ENCODE data around the gene SLC35E4. TPM values are rescaled to one million over a fixed set of nuclear protein-coding genes. Genes with fewer than 3 reads are reported as not detected.
"Not testable (repeated sequence)": the region's sequence is repeated elsewhere in the genome, so short reads cannot be mapped to it uniquely, and the experiment has no call there.

Gene SLC35E4
- total RNA-seq, 1 donor from 2014 or later, result 3.4 TPM

DNA sequence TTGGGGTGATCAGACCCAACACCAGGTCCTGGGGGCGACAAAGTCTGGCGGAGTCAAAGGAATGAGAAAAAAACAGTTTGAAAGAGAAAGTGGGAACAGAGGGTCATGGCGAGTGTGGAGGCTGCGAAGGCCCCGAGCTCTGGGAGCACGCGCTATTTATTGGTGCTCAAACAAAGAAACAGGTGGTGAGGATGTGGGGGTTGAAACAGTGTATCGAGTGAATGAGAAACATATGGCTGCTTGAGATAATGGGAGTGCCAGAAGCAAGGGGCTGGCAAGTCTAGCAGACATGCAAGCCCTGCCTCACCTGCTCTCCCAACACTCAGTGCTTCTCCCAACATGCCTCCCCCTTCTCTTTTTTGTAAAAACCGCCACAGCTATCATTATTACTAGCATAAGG, 39.9 kb downstream of the SLC35E4 start:
- TF ChIP-seq, protein P1, sequence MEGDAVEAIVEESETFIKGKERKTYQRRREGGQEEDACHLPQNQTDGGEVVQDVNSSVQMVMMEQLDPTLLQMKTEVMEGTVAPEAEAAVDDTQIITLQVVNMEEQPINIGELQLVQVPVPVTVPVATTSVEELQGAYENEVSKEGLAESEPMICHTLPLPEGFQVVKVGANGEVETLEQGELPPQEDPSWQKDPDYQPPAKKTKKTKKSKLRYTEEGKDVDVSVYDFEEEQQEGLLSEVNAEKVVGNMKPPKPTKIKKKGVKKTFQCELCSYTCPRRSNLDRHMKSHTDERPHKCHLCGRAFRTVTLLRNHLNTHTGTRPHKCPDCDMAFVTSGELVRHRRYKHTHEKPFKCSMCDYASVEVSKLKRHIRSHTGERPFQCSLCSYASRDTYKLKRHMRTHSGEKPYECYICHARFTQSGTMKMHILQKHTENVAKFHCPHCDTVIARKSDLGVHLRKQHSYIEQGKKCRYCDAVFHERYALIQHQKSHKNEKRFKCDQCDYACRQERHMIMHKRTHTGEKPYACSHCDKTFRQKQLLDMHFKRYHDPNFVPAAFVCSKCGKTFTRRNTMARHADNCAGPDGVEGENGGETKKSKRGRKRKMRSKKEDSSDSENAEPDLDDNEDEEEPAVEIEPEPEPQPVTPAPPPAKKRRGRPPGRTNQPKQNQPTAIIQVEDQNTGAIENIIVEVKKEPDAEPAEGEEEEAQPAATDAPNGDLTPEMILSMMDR (conservative IDR thresholded peaks at IDR 0.05), result no peak
- Mint-ChIP-seq H3K27ac (peak overlapping the region; percentile 18), H3K9me3 (no peaks in the 10 kb centered on the region), H3K4me3 (no peak overlapping the region), H3K36me3 (no peaks in the 10 kb centered on the region), H3K27me3 (peaks cover 23% of the 10 kb centered on the region), H3K4me1 (ENCODE audit: unreplicated experiment) (peaks cover 14% of the 10 kb centered on the region)
- DNase-seq (ENCODE audit: extremely low spot score, unreplicated experiment), result no peak

GRCh38 chr22:30676565-30676964, 41.0 kb downstream of the SLC35E4 start:
- H3K9me3 Mint-ChIP-seq; H3K27ac Mint-ChIP-seq; DNase-seq (ENCODE audit: extremely low spot score, unreplicated experiment); H3K36me3 Mint-ChIP-seq; H3K4me3 Mint-ChIP-seq: not testable (repeated sequence)
- peaks cover 20% of the 10 kb centered on the region for H3K27me3 Mint-ChIP-seq
- H3K4me1 Mint-ChIP-seq (ENCODE audit: unreplicated experiment), result peaks cover 15% of the 10 kb centered on the region

GRCh38 chr22:30679895-30680690, 44.5 kb downstream of the SLC35E4 start:
- not testable (repeated sequence) for H3K9me3 Mint-ChIP-seq; DNase-seq (ENCODE audit: extremely low spot score, unreplicated experiment); H3K27ac Mint-ChIP-seq; H3K36me3 Mint-ChIP-seq; H3K4me3 Mint-ChIP-seq
- Mint-ChIP-seq H3K4me1 (ENCODE audit: unreplicated experiment) (peaks cover 21% of the 10 kb centered on the region), H3K27me3 (peaks cover 20% of the 10 kb centered on the region)

DNA sequence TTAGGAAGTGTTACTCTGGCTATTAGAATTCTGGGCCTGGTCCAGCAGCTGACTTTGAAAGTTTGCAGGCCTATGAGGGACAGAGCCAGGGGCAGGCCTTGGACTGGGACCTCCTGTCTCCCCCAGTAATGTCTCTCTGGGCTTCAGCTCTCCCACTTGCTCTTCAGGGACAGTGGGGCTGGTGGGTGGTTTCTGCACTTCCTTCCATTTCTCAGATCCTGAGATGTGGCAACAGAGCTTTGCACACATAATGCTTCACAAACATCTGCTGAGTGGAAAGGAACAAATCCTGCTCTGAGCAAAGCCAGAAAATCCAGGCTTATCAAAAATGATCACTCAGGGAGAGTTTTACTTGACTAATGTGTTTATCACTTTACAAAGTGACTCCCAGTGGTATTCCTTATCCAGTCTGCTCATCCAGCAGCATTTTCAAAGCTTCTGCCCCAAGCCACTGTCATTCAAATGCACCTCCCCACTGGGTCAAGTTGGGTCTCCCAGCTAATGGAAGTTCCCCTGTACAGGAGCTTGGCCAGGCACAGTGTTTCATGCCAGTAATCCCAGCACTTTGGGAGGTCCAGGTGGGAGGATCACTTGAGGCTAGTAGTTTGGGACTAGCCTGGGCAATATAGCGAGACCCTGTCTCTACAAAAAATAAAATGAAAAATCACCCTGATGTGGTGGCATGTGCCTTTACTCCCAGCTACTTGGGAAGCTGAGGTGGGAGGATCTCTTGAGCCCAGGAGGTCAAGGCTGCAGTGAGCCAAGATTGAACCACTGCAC, 45.6 kb downstream of the SLC35E4 start:
- no peak overlapping the region for H3K27ac Mint-ChIP-seq
- H3K36me3 Mint-ChIP-seq, result no peaks in the 10 kb centered on the region
- peaks cover 21% of the 10 kb centered on the region for H3K4me1 Mint-ChIP-seq (ENCODE audit: unreplicated experiment)
- DNase-seq (ENCODE audit: extremely low spot score, unreplicated experiment), result no peak
- H3K4me3 Mint-ChIP-seq, result no peak overlapping the region
- TF ChIP-seq, protein P1 (conservative IDR thresholded peaks at IDR 0.05), result no peak
- no peaks in the 10 kb centered on the region for H3K9me3 Mint-ChIP-seq
- H3K27me3 Mint-ChIP-seq, result peaks cover 19% of the 10 kb centered on the region

DNA sequence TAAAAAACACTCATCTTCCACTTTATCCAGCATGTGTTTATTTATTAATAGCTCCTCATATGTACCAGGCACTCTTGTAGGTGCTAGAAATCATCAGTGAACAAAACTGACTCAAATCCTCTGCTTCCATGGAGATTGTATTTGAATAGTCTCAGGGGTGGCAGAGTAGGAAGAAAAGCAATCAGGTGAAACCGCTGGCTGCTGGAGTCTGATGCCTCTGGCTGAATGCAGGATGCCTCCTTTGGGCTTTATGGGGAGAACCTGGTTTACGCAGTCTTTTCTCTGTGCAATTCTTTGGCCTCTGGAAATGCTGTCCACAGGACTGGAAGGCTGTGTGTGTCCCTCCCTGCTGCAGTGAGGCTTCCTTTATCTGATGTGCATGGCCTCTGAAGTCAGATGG, 46.2 kb downstream of the SLC35E4 start:
- TF ChIP-seq, protein P1 (conservative IDR thresholded peaks at IDR 0.05), result no peak
- Mint-ChIP-seq H3K9me3 (no peaks in the 10 kb centered on the region), H3K36me3 (no peaks in the 10 kb centered on the region), H3K27ac (no peak overlapping the region), H3K4me1 (ENCODE audit: unreplicated experiment) (peaks cover 21% of the 10 kb centered on the region), H3K27me3 (peaks cover 14% of the 10 kb centered on the region), H3K4me3 (no peak overlapping the region)
- DNase-seq (ENCODE audit: extremely low spot score, unreplicated experiment), result no peak

DNA sequence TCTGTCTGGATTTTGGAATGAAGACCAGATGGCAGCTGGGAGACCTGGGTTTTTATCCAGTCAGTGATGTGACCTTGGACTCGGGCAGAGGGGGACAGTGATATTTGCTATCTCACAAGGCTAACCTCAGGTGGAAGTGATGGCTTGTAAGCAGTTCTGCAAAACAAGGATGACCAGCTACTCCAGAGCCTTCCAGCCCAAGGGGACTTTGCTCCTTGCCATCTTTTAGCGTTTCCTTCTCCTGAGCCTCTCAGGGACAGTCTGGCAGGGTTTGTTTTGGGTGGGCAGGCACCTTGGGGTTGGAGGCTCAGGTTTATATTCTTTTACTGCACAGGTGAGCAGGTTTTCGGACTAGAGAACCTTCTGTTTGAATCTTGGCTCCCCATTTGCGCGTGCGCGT, 49.6 kb downstream of the SLC35E4 start:
- no peaks in the 10 kb centered on the region for H3K9me3 Mint-ChIP-seq

More for the DNA sequence above, 49.6 kb downstream of the SLC35E4 start:
- TF ChIP-seq, protein P1 (conservative IDR thresholded peaks at IDR 0.05), result no peak
- Mint-ChIP-seq H3K36me3 (no peaks in the 10 kb centered on the region), H3K27me3 (no peaks in the 10 kb centered on the region), H3K4me1 (ENCODE audit: unreplicated experiment) (peaks cover 6% of the 10 kb centered on the region), H3K27ac (no peak overlapping the region), H3K4me3 (no peak overlapping the region)
- DNase-seq (ENCODE audit: extremely low spot score, unreplicated experiment), result no peak
